ENCODE measurements around the gene CAPN15.
"Not testable (repeated sequence)": the region's sequence is repeated elsewhere in the genome, so short reads cannot be mapped to it uniquely, and the experiment has no call there.

CAPN15 gene

DNA sequence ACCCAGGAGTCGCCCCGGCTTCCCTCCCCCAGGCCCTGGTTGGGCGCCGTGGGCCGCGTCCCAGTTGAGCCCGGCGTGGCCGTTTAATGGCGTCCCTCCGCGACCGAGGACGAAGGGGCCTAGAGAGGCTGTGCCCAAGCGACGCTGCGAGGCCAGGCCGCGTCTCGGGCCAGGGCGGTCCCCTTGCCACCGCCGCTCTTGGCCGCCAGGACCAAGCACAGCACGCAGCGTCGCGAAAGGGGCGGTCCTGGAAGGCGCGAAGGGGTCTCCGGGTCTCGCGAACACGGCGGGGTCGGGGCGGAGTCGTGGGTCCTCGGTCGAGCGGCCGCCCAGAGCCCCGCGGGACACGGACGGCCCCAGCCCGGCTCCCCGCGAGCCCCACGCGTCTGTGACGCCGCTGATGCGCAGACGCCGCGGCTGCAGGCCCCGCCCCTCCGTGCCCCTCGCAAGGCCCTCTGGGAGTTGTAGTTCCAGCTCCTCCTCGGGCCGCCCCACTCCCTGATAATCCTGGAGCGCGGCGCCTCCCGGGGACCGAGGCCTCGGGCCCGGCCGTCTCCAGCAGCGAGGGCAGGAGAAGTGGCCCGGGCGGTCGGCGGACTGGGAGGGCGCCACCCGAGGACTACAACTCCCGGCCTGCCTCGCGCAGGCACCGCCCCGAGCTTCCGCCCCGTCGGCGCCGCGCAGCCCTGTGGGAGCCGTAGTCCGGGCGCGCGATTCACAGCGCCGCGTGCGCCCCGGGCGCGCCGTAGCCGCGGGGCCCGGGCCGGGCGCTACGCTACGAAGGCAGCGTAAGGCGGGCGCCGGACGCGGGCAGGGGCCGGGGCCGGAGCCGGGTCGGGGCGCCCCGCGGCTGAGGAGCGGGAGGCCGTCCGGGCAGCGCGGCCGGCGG lies at the start of gene CAPN15:
Gene CAPN15 (plus strand): TSS at position 698 of the 889 bp plus-strand sequence. CDS start 19,127 bp downstream, outside the sequence.
- peak; percentile 85 for DNase-seq

DNA sequence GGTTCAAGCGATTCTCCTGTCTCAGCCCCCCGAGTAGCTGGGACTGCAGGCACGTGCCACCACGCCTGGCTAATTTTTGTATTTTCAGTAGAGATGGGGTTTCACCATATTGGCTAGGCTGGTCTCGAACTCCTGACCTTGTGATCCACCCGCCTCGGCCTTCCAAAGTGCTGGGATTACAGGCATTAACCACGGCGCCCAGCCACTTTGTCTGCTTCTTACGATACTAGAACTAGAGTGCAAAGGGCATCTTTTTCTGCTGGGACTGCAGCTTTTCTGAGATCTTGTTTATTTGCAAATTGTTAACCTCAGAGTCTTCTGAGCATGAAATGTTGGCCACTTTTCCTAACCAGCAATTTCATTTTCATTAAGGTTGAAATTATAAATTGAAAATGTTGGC lies 49.2 kb upstream of the CAPN15 start:
- not testable (repeated sequence) for DNase-seq

DNA sequence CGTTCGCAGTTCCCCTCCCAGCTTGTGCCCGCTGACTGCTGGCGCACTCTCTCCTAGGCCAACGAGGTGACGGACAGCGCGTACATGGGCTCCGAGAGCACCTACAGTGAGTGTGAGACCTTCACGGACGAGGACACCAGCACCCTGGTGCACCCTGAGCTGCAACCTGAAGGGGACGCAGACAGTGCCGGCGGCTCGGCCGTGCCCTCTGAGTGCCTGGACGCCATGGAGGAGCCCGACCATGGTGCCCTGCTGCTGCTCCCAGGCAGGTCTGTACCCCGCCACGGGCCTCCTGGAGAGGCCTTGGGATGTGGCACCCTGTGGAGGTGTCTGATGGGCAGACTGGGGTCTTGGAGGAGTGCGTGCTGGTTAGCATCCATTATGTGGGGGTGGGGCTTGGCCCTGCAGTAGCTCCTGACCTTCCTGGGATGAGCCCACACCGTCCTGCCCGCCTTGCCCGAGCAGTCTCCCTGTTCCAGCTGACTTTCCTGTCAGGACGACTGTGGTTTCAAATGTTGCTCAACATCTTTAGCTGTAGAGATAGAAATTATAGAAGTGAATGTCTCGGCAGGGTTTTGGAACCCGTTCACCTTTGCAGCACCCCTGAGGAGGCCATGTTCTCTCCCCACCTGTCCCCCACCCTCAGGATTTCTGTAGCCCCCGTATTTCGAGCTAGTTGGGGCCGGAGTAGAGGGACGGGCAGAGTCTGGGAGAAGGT lies 44.9 kb upstream of the CAPN15 start:
- no peak for DNase-seq

DNA sequence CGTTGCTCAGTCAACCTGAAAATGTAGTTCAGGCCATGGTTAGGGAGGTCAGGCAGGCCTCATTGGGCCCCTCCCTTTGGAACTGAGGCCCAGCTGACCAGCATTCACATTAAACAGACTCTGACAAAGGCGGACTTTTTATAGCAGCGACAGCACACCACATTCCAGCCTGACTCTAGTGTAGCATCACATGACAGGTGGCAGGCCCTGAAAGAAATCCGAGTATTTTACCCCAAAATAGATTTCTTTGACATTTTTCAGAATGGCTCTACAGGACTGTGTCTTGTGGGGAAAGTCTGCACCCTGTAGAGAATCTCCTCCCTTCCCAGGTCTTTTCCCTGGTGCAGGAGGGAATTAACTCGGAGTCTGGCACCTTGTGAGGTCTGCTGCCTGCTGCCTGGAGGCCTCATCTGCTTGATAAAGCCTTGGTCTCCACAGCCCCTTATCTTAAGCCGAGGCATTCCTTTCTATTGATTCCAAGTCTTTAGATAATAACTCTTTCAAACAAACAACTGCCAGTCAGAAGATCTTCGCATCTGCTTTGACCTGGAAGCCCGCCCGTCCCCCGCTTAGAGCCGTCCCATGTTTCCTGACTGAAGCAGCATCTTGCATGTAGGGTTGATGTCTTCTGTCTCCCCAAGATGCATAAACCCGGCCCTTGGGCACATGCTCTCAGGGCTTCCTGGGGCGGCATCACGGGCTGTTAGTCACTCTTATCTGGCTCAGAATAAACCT lies 44.0 kb upstream of the CAPN15 start:
- DNase-seq = no peak

DNA sequence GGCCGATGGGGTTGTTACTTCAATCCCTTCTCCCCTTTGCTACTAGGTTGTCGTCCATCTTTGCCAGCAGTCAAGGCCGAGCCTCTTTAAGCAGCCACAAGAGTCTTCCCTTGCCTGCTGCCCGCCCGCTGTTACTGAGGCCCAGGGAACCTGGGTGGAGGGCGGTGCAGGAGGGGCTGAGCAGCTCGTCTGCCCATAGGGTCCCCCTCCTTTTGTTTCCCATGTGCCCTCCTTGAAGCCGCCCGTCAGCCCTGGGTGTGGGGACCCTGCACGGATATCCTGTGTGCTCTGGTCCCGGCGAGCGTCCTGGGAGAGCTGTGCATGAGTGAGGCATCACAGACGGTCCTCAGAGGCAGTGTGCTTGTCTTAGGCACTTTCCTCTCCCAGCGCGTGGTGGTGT lies 37.9 kb upstream of the CAPN15 start:
- DNase-seq = no peak

DNA sequence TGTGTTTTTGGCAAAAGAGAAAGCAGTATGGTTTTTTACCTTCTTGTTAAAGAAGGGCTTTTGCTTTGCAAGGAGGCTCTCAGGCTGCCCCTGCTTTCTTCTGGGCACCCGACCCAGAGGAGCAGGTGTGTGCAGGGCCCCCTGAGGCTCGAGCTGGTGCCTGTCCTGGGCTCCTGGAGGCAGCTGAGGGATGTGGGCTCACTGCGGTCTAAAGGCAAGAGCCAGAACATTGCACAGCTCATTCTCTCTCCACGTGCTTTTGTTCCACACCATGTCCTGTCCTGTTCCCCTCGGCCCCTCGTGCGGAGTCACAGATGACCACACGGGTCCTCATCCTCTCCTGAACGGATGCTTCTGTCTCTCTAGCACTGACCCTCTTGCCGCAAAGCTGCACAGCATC lies 36.7 kb upstream of the CAPN15 start:
- DNase-seq = no peak

DNA sequence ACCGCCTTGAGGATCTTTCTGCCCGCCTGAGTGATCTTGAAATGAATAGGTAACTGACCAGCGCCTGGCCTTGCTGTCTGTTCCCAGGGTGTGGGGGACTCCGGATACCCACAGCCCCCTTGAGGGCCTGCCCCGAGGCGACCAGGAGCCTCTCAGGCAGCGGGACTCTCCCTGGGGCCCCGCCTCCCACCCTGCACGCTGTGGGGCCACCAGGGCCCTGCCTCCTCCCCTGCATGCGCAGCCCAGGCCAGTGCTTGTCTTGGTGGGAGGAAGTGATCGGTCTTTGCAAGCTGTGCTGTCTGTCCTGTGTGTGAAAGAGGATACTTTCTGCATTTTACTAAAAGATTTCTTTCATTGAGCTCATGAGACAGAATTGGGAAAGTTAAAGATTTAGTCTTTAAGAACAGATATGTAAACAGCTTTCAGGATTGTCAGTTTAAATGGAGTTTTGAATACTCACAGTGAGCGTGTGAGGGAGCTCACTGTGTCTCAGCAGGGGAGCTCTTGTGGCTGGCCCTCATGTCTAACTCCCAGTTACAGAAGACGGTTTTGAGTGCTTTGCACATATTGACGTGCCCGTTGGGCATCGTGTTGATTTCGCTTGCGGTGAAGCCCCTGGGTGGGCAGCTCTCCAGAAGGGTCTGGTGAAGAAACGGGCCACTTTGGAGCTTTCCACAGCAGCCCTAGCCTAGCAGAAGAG lies 36.1 kb upstream of the CAPN15 start:
- DNase-seq = no peak

DNA sequence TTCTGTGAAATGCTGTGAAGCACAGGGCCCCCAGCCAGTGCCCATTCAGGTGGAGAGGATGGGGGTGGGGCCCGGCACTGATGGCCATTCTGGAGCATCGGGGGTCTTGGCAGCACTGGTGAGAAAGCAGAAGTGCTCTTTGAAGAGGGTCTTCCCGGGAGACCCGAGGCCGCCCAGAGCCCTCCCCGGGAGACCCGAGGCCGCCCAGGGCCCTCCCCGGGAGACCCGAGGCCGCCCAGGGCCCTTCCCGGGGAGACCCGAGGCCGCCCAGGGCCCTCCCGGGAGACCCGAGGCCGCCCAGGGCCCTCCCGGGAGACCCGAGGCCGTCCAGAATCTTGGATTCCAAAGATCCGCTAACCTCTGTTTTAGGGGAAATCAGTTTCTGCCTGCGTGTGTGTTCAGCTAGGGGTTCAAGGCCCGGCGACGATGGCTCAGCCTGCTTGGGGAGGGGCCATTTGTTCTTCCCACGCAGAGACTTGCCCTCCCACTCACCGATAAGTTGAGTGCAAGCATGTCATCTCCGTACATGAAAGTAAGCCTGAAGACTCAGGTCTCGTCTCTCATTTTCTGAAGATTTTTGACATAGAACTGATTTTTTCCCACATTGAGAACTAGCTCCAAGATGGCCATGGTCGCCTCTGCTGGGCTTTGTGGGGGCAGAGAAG lies 35.2 kb upstream of the CAPN15 start:
- DNase-seq = no peak

DNA sequence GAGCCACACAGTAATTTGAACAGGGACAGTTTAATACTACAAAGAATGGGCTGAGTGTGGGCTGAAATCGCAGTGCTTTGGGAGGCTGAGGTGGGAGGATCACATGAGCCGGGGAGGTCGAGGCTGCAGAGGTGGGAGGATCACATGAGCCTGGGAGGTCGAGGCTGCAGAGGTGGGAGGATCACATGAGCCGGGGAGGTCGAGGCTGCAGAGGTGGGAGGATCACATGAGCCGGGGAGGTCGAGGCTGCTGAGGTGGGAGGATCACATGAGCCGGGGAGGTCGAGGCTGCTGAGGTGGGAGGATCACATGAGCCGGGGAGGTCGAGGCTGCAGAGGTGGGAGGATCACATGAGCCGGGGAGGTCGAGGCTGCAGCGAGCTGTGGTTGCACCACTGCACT lies 32.8 kb upstream of the CAPN15 start:
- not testable (repeated sequence) for DNase-seq

DNA sequence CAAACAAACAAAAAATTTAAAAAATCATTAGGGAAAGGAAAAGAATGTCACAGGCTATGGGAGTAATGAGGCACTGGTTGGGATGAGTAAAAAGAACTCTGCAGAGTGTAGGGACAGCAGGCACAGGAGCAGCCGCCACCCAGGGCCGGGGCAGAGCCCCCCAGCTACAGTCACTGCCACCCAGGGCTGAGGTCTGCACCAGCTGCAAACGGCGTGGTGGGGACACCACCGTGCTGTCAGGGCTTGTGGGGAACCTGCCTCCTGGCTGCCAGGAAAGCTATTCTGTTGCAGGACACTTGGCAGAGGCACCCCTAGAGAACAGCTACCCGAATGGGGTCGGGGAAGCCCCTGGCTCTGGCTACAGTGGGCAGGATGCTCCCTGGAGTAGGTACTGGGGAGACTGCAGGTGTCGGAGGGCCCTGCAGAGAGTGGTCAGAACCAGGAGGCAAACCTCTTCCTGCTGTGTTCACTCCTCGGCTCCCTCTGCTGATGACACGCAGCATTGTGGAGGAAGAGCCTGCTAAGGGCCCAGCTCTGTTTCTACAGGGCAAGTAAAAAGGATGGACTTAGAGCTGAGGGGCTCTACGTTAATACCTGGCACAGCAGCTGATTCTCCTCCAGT lies 32.3 kb upstream of the CAPN15 start:
- peak; percentile 9 for DNase-seq

DNA sequence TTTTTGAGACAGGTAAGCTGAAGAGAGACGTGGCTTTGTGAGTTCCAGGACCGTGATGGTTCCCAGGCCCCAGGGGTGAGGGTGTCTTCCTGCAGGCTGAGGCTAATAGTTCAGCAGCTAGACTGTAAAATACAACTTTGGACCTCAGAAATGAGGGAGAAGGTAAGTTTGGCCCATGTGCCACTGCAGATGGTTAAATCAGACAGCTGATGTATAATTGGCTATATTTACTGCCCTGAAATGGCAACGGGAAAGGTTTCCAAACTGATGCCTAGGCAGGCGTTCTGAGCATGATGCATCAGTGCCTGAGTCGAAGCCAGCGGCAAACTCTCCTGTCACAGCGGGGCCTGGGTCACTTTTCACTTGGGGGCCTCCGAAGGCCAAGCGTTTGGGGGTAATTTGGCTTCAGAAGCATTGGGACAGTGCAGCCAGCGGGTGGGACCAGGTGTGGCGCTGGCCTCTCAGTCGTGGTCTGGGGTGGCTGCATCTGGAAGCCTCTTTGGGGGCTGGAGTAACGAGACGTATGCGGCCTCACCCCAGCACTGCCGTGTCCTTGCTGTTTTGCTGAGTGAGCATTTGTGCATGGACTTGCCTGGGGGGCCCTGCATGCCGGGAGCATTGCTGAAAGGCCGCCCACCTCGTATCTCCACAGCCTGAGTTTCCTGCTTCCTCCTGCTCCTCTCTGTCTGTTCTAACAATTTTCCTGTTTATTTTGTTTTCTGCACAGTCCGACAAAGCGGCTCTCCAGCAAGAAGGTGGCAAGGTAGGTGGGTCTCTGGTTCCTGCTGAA lies 31.2 kb upstream of the CAPN15 start:
- no peak for DNase-seq

DNA sequence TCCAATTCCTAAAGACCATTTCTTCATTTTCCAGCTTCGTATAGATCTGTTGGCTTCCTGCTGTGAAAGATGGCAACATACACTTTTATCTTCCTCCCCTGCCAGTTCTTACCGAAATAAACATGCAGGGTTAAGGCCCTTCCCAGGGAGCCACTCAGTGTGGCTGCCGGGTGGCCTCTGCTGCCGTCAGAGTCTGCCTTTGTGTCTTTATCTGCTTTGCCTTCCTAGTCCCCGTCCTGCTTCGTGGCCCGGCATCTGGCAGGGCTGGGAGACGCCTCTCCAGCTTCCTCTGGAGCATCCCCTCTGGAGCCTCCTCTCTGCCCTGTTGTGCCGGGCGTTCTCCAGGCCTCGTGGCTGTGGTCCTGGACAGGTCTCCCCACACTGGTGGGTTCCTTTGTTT lies 30.3 kb upstream of the CAPN15 start:
- DNase-seq = no peak

DNA sequence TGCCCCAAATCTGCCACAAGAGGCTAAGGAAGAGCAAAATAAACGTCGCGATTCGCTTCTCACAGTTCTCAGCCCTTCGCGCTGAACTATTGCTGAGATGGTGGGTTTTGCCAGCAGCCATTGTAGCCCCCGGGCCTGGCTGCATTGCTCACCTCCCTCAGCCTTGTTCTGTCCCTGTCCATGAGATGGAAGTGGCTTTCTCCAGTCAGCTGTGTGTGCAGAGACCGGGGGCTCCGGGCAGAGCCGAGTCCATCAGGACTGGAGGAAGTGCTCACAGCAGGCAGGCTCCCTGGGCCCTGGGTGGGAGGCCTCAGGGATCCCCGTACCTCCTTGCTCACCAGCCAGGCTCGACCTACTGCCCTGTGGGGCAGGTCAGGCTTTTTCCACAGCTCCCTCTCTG lies 27.6 kb upstream of the CAPN15 start:
- no peak for DNase-seq

DNA sequence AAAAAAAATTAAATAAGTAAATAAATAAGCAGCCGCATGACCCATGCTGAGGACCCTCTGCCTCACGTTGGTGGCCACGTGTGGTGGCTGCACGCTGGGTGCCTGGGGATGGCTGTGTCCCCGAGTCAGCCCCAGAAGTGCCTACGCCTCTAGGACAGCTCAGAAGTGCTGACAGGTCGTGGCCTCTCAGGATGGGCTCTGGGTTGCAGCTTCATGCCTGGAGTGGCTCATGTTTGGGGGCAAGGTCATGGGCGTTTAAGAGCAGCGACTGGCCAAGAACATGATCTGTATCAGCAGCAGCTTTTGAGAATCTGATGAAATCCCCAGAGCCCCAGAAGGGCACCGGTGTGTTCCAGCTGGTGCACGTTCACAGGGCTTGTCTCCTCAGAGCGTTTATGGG lies 26.8 kb upstream of the CAPN15 start:
- DNase-seq = no peak

DNA sequence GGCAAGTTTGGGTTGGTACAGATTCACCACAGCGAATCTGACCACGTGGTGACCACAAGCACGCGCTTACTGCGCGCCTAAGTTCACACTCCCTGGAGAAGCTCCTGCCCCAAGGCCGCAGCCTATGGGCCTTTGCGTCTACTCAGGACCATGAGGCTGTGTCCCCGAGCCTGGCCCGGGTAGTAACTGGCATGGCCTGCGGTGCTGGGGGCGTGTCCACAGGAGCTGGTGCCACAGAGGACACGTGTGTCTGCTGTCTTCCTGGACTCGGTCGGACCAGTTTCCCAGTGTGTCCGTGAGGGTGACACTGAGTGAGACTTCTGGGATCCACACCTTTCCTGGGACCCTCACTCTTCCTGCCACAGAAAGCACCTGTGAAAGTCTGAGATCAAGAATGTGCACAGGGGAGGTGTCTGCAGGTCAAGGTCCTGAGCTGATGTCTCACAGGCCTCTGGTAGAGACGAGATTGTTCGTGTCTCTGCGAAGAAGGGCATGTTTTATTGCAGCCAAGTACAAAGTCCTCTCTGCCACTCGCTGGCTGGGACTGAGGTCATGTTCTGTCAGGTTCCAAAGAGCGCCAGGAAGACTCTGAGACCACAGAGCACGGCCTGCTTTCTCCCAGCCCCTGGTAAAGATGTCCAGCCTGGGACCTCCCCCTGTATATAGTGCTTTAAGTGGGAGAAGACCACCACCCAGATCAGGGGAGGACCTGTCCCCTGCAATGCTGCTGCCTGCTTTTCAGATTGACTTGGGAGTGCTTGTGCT lies 25.2 kb upstream of the CAPN15 start:
- no peak for DNase-seq

DNA sequence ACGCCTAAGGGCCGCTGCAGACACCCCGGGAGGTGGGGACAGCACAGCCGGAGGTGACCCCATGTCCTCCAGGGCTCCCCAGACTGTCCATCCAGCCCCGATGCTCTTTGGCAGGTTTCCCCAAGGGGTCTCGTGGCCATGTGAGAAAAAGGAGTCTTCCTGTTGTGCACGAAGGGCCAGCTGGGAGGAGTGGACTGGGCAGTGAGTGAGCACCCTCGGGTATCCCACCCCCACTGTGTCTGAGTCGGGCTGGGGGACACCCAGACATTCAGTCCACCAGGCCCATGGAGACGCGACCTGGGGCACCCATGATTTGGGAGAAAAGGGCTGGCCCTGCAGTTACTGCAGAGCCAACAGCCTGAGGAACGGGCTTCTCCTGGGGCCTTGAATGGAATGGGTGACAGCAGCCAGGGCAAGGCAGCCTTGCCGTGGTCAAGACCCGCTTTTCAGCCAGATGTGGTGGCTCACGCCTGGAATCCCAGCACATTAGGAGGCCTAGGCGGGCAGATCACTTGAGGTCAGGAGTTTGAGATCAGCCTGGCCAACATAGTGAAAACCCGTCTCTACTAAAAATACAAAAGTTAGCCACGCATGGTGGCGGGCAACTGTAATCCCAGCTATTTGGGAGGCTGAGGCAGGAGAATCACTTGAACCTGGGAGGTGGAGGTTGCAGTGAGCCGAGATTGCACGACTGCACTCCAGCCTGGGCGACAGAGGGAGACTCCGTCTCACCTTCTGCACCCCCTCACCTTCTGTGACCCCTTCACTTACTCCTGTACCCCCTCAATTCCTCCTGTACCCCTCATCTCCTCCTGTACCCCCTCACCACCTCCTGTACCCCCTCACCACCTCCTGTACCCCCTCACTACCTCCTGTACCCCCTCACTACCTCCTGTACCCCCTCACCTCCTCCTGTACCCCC lies 24.1 kb upstream of the CAPN15 start:
- no peak for DNase-seq

DNA sequence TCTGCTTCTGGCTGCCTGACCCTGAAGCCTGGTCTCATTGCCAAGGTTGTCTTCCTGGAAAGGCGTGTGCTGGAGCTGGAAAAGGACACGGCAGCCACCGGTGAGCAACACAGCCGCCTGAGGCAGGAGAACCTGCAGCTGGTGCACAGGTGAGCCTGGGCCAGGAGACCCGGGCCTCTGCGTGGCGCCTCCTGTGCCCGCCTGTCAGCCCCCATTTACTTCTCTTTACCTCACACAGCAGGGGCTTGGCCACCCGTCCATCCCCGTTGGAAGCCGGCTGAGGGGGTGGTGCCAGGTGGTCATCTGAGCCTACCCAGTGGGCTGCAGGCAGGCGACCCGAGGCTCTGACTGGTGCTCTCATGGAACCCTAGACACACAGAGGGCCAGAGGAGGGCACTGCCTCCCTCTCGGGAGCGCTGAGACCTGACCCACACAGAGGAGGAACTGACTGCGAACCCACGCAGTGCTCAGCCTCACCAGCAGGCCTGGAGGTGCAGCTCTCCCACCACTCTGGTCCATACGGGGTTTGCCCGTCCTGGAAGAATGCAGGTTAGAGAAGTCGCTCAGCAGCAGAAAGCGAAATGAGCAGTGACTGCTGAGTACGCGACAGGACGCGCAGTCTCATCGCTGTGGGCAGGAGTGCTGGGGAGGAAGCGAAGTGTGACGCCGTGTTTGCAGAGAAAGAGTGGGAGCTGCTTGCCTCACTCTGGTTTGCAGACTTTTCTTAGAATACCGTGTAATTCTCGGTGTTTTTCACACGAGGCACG lies 21.9 kb upstream of the CAPN15 start:
- no peak for DNase-seq

DNA sequence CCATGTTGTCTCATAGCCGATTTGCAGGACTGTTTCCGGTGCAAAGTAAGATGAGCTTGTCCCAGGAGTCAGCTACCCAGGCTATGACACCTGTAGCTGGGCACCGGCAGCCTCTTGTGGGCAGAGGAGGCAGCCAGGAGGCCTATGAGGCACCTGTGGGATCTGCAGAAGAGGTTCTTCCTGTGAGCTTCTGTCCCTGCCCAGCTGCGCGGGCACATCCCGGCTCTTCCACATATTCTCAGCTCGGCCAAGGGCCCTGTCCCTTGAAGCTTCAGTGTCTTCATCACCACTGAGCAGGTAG lies 21.3 kb upstream of the CAPN15 start:
- DNase-seq = no peak
